Effector memory CD8-positive, alpha-beta T cell (primary cell): Measurements from ENCODE around the gene CRACDL.

Experiments
- ATAC-seq: fragments of 150-1000 bp; cut with Tn5 transposase; replicated peaks from 2 replicates; pipeline ENCODE4 v1.10.0; 2021; ENCODE audit warnings: mild to moderate bottlenecking, moderate library complexity
- DNase-seq, 3 experiments: peaks; one replicate each; pipeline ENCODE4 v3.0.0; 2021
- H3K27ac Mint-ChIP-seq, 2 donors: one replicate each; pipeline ENCODE4 v1.8.0; 2022; ENCODE audit warnings: mild to moderate bottlenecking in 2 of 2, mixed read lengths in 2 of 2, moderate library complexity in 2 of 2
- H3K27me3 Mint-ChIP-seq, 2 donors: one replicate each; pipeline ENCODE4 v1.8.0; 2022; ENCODE audit warnings: mixed read lengths in 2 of 2
- H3K36me3 Mint-ChIP-seq: one replicate; pipeline ENCODE4 v1.8.0; 2022; ENCODE audit warnings: mild to moderate bottlenecking, moderate library complexity, mixed read lengths; ENCODE audit not compliant: insufficient read depth
- H3K4me1 Mint-ChIP-seq, 2 donors: one replicate each; pipeline ENCODE4 v1.8.0; 2022; ENCODE audit warnings: low read depth in 2 of 2, mixed read lengths in 2 of 2
- H3K4me3 Mint-ChIP-seq, 2 donors: one replicate each; pipeline ENCODE4 v1.8.0; 2022; ENCODE audit warnings: mild to moderate bottlenecking in 2 of 2, mixed read lengths in 2 of 2, moderate library complexity in 2 of 2
- H3K9me3 Mint-ChIP-seq, 2 donors: one replicate each; pipeline ENCODE4 v1.8.0; 2022; ENCODE audit warnings: mixed read lengths in 2 of 2

Gene CRACDL

DNA sequence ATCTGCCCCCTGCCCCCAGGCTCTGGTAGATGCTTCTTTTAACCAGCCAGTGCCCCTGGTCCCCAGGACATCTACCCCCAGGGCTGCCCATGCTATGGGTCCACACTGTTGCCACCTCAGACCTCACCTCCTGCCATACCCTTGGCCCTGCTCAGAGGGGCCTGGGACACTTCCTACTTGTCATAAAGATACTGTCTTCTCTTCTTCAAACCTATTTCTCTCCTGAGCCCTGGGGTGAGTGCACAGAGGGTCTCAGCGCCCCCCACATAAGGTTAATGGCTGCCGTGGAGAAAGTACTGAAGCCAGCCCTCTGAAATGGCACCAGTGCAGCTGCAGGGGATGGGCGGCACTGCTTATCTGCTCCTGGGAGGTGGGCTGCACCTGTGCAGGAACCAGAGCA is 127.5 kb downstream of the CRACDL start:
- Mint-ChIP-seq H3K9me3 (no peaks in the 10 kb centered on the region), H3K27ac (no peak overlapping the region), H3K4me1 (peaks cover 5 to 9% of the 10 kb centered on the region in 2 donors), H3K27me3 (peaks cover 9 to 18% of the 10 kb centered on the region in 2 donors), H3K4me3 (no peak overlapping the region), H3K36me3 (peaks cover 3% of the 10 kb centered on the region)
- no peak for ATAC-seq
- no peak for DNase-seq

DNA sequence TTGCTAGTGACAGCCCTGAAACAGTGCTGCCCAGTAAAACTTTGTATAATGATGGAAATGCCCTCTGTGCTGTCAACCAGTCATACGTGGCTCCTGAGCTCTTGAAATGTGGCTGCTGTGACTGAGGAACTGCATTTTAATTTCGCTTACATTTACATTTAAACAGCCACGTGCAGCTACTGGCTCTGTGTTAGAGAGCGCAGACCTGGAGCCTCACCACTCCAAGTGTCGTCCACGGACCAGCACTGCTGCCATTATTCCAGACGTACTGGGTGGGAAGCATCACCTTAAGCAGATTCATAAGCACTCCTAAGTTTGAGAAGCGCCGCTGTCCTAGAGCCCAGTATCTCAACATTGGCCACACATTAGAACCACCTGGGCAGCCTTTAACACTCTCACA is 128.1 kb downstream of the CRACDL start:
- ATAC-seq (no peak), DNase-seq (no peak)
- no peak overlapping the region for H3K27ac Mint-ChIP-seq
- peaks cover 9 to 18% of the 10 kb centered on the region in 2 donors for H3K27me3 Mint-ChIP-seq
- no peak overlapping the region for H3K4me3 Mint-ChIP-seq
- H3K4me1 Mint-ChIP-seq, result peaks cover 5 to 9% of the 10 kb centered on the region in 2 donors
- peaks cover 3% of the 10 kb centered on the region for H3K36me3 Mint-ChIP-seq
- no peaks in the 10 kb centered on the region for H3K9me3 Mint-ChIP-seq

DNA sequence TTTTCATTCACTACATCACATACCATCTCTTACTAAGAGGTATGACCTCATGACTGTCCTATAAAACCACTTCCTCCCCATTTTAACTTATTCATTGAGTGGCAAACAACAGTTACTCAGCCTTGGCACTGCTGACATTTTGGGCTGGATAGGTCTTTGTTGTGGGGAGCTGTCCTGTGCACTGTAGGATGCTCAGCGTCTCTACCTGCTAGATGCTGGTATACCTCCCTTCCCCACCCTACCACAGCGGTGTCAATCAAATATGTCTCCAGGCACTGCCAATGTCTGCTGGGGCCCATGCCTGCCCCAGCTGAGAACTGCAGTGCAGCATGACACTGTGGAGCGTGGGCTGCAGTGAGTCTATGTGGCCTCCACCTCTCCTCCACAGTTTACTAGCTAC is 128.8 kb downstream of the CRACDL start:
- Mint-ChIP-seq H3K4me1 (peaks cover 5 to 9% of the 10 kb centered on the region in 2 donors), H3K27me3 (peaks cover 9 to 18% of the 10 kb centered on the region in 2 donors), H3K4me3 (no peak overlapping the region), H3K27ac (peak overlapping the region in 1 of 2 donors; percentile 19), H3K36me3 (peaks cover 3% of the 10 kb centered on the region), H3K9me3 (no peaks in the 10 kb centered on the region)
- DNase-seq (peak in 1 of 3 experiments; percentile 12), ATAC-seq (peak; percentile 78)

DNA sequence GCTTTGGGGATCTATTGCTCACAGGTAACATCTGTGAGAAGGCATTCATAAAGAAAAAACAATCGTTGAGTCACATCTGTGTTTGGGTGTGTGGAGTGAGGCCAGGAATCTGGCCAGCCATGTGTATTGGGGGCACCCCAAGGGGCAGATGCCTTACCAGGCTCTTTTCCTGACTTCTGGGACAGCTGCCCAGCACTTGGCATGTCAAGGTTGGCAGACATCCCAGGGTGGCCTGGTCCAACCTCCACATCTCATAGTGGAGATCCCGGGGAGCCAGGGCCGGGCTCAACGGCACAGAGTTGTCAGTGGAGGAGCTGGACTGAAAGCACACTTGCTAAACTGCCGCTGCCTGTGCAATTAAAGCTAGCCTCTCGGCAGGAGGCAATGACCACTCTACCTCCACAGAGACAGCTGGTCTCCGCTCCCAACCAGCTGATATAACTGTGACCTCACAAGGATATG is 129.8 kb downstream of the CRACDL start:
- DNase-seq (no peak), ATAC-seq (no peak)
- Mint-ChIP-seq H3K4me1 (peaks cover 5 to 13% of the 10 kb centered on the region in 2 donors), H3K4me3 (no peak overlapping the region), H3K27ac (no peak overlapping the region), H3K27me3 (peaks cover 9 to 17% of the 10 kb centered on the region in 2 donors), H3K36me3 (peaks cover 3% of the 10 kb centered on the region), H3K9me3 (no peaks in the 10 kb centered on the region)

DNA sequence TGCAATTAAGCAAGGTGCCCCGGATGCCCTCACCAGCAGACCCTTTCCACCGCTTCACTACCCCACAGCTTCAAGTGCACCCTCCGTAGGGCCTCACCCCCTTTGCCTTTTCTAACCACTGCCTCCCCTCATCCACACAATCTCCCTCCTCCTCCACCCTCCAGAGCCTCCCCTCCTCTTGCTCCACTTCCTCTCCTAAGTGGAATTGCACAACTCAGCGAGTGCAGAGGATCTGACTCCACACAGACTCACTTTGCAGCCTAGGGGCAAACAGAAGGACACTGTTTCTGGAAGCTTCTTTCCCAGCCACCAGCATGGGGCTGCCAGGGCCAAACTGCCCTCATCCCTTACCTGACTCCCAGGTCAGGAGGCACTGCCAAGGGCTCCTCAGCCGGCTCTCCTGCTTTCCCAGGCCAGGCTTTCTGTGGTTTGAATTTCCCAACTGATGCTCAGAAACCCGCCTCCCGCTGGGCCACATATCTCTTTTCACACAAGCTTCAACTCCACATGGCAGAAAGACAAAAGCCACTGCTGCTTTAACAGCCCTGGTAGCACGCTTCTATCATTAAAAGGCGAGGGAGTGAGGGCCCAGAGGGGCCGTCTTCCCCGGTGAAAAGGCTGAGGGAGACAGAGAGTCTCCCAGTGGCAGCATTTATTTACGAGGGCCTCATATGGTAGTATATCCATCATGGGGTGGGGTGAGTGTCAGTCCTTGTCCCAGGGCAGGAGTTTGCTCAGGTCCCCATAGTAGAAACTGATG is 130.4 kb downstream of the CRACDL start:
- DNase-seq, result no peak
- no peak overlapping the region for H3K27ac Mint-ChIP-seq
- H3K4me3 Mint-ChIP-seq, result no peak overlapping the region
- H3K36me3 Mint-ChIP-seq, result peaks cover 3% of the 10 kb centered on the region
- H3K4me1 Mint-ChIP-seq, result peaks cover 5 to 14% of the 10 kb centered on the region in 2 donors
- H3K27me3 Mint-ChIP-seq, result peaks cover 5 to 10% of the 10 kb centered on the region in 2 donors
- H3K9me3 Mint-ChIP-seq, result no peaks in the 10 kb centered on the region
- ATAC-seq, result no peak

DNA sequence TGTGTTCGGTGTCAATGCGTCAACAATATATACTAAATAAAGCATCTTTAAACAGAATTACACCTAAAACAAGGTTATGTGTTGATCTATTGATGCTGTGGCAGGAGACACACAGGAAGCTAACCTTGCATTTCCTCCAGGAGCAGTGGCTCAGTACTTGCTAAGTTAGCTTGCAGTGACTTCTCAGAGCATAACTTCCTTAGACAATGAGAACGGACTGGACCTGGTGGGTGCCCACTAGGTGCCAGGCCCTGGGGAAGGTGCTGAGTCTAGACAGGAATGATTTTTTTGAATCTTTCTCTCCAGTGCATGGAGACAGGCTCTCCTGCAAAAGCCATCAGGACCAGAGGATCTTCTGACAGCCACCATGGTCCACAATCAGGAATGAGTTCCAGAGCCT is 131.3 kb downstream of the CRACDL start:
- Mint-ChIP-seq H3K4me3 (no peak overlapping the region), H3K27ac (no peak overlapping the region), H3K4me1 (peaks cover 5 to 11% of the 10 kb centered on the region in 2 donors), H3K9me3 (no peaks in the 10 kb centered on the region), H3K27me3 (peaks cover 0 to 4% of the 10 kb centered on the region in 2 donors), H3K36me3 (peaks cover 3% of the 10 kb centered on the region)
- ATAC-seq (no peak), DNase-seq (no peak)

DNA sequence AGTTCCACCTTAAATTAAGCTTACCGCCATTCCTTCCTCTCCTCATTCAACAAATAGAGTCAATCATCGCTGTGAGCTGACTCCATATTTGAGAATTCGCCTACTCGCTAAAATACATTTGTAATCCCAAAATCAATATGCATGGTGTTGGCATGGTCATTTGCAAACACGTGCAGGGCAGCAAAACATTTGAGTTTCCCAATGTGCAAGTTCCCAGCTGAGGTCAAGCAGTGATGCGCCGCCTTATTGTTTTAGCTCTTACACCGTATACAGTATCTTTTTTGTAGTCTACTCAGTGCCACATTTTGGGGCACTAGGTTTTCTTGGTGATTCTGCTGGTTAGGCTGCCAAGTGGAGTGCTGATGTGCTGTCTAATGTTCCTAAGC is 131.8 kb downstream of the CRACDL start:
- H3K4me1 Mint-ChIP-seq, result peaks cover 5 to 13% of the 10 kb centered on the region in 2 donors
- DNase-seq (no peak), ATAC-seq (no peak)
- peaks cover 0 to 6% of the 10 kb centered on the region in 2 donors for H3K27me3 Mint-ChIP-seq
- H3K4me3 Mint-ChIP-seq, result no peak overlapping the region
- H3K27ac Mint-ChIP-seq, result no peak overlapping the region
- no peaks in the 10 kb centered on the region for H3K9me3 Mint-ChIP-seq
- H3K36me3 Mint-ChIP-seq, result peaks cover 3% of the 10 kb centered on the region

DNA sequence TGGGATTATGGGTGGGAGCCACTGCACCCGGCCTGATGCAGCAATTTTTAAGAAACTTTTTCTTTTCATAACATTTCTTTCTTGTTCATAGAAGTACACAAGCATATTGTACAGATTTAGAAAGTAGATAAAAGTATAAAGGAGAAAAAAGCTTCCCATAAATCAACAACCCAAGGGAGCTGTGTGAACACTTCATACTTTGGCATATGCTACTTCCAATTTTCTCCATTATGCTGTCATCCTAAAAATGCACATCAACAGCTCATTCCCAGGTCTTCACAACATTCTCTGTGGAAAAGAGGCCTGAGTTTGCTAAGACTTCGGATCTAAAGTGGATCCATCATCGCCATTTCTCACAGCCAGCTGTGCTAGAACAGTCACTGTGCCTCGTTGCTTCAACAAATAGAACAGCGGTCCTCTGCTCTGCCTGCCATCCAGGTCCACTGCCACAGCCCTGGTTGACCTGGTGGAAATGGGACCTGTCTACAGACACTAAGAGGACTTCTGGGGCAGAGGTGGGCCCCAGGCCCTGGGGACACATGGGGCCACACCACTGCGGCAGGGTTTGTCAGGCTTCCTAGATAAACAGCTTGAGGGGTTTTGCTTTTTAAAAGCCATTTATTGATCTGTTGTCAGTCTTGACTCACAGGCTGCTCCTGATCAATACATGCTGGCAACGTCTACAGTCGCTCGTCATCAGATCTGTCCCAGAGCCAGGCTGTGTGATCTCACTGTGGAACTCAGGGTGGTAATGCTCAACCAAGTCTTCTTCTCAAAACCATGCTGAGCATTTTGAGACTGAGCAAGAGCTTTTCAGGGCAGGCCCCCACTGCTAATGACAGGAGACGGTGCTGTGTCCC is 132.4 kb downstream of the CRACDL start:
- peaks cover 5 to 13% of the 10 kb centered on the region in 2 donors for H3K4me1 Mint-ChIP-seq
- ATAC-seq (no peak), DNase-seq (no peak)
- H3K4me3 Mint-ChIP-seq, result no peak overlapping the region
- H3K27me3 Mint-ChIP-seq, result peaks cover 0 to 6% of the 10 kb centered on the region in 2 donors
- H3K9me3 Mint-ChIP-seq, result no peaks in the 10 kb centered on the region
- no peak overlapping the region for H3K27ac Mint-ChIP-seq
- peaks cover 2% of the 10 kb centered on the region for H3K36me3 Mint-ChIP-seq

DNA sequence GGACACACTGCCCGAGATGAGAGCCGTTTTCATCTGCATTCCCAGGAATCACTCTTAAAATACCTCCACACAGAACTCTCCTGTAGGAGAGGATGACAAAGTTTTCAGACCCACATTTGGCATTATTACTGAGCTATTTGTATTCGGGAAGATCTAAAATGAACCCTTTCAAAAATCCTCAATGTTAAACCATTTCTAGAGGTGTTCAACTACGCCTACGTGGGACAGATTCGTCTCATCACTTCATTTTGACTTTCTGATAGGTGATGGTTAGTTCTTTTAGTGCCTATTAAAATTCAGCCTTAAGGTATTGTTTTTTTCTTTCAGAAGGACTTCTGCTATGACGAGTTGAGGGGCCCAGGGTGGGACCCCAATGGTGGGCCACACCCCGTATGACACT is 133.7 kb downstream of the CRACDL start:
- DNase-seq (no peak), ATAC-seq (no peak)
- Mint-ChIP-seq H3K27ac (no peak overlapping the region), H3K4me3 (no peak overlapping the region), H3K27me3 (peaks cover 0 to 6% of the 10 kb centered on the region in 2 donors), H3K9me3 (no peaks in the 10 kb centered on the region), H3K36me3 (no peaks in the 10 kb centered on the region), H3K4me1 (peaks cover 5 to 13% of the 10 kb centered on the region in 2 donors)

DNA sequence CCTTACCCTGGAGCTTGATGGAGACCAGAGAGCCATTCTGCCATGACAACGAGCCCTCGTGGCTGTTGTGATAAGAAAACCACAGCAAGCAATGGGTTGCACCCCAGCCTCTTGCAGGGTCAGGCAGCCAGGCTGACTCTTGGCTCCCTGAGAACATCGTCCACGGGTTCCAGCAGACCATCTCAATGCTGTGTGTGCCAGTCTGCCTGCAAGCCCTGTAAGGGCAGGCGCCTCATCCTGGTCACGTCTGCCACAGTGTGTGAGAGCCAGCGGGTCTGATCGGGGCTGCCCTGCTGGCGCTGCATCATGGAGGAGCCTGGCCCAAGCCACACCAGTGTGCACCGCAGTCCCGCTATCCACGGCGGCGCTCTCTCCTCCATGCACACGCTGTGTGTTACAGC is 134.1 kb downstream of the CRACDL start:
- H3K36me3 Mint-ChIP-seq, result no peaks in the 10 kb centered on the region
- peaks cover 0 to 6% of the 10 kb centered on the region in 2 donors for H3K27me3 Mint-ChIP-seq
- DNase-seq, result no peak
- no peaks in the 10 kb centered on the region for H3K9me3 Mint-ChIP-seq
- H3K4me1 Mint-ChIP-seq, result peaks cover under 1 to 8% of the 10 kb centered on the region in 2 donors
- no peak overlapping the region for H3K27ac Mint-ChIP-seq
- no peak overlapping the region for H3K4me3 Mint-ChIP-seq
- no peak for ATAC-seq

DNA sequence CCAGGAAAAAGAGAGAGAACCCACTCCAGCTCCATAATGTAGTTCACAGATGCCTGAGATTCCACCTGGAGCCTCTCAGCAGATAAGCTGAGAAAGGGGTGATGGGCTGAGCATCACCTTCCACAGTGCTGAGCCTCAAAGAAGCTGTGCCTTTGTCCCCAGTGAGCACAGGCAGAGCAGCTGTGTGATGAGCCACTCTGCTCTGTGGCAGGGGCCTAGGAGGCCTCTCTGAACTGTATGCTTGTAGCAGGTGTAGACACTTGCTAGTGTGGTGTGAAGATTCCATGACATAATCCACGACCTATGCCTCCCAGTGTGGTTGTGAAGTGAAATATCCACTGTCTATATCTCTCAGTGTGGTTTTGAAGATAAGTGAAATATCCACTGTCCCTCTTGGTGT is 134.7 kb downstream of the CRACDL start:
- no peak for ATAC-seq

DNA sequence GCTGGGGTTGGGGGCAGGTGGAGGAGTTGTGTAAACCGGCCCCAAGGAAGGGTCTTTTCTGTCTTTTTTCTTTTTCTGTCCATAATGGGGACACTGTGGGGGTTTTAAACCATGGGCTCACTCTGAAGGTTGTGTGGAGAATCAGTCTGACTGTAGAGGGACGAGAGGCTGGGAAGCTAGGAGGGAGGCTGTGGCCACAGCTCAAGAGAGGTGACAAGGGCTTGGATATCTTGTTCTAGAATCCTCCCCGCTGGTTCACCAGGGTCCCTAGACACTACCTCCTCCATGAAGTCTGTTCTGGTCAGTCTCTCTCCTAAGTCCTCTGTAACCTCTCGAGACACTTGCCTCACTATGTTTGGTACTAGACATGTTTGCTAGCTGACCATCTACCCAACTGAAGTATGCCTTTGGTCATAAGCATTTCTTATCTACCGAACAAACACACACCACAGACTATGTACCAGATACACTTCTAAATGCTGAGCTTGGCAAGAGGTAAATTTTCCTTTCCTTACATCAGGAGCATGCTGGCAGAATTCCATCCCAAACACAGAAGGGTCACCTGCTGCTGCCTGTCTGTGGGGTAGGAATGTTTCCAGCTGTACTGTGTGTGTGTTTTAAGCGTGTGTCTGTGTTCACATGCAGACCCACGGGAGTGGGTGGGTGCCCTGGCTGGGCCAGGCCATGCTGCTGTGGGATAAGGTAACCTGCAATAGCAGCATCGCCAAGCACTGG is 135.5 kb downstream of the CRACDL start:
- H3K27me3 Mint-ChIP-seq, result peaks cover 0 to 6% of the 10 kb centered on the region in 2 donors
- no peaks in the 10 kb centered on the region for H3K9me3 Mint-ChIP-seq
- no peaks in the 10 kb centered on the region for H3K36me3 Mint-ChIP-seq
- no peak overlapping the region for H3K4me3 Mint-ChIP-seq
- H3K27ac Mint-ChIP-seq, result no peak overlapping the region
- DNase-seq (no peak), ATAC-seq (no peak)
- peaks cover 0 to 7% of the 10 kb centered on the region in 2 donors for H3K4me1 Mint-ChIP-seq

More for the DNA sequence above, 134.7 kb downstream of the CRACDL start:
- no peaks in the 10 kb centered on the region for H3K9me3 Mint-ChIP-seq
- no peak for DNase-seq
- no peak overlapping the region for H3K4me3 Mint-ChIP-seq
- no peaks in the 10 kb centered on the region for H3K36me3 Mint-ChIP-seq
- peaks cover 0 to 6% of the 10 kb centered on the region in 2 donors for H3K27me3 Mint-ChIP-seq
- peak overlapping the region in 1 of 2 donors; percentile 54 for H3K27ac Mint-ChIP-seq
- peaks cover 0 to 7% of the 10 kb centered on the region in 2 donors for H3K4me1 Mint-ChIP-seq
